ENCODE results near the gene NLGN4Y. TPM values are rescaled to one million over a fixed set of nuclear protein-coding genes. Genes with fewer than 3 reads are reported as not detected.

NLGN4Y gene
- polyA plus RNA-seq, 1 of the 3 experiments (the other 2 are of a cell fraction), result not detected

DNA sequence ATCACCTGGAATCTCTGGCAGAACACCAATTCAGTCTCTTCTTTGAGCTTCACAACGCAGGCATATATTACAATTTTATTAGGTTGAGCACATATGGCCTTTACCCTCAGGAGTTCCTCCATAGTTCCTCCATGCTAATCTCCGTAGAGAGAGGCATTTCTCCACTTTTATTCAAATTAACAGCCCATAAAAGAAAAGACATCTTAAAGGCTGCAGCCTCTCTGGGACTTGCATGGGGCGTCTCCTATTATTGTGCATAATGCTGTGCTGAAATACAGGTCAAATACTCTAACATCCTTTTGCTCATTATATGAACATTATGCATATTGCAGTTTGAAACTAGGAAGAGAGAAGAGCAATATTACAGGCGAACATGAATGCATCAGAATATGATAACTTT is 253.9 kb downstream of the NLGN4Y start:
- Histone ChIP-seq H3K27me3 (ENCODE audit: insufficient read depth) (no peaks in the 10 kb centered on the region), H3K9me2 (no peaks in the 10 kb centered on the region), H2AFZ (ENCODE audit: low read depth) (no peak overlapping the region), H3F3A (replicated peaks; ENCODE audit: insufficient read depth) (no peaks in the 10 kb centered on the region), H3K9ac (no peak overlapping the region), H3K4me2 (no peak overlapping the region), H3K36me3 (replicated peaks in 1 of 2; ENCODE audit: control insufficient read depth in 1 of 2, insufficient read depth in 2 of 2, low read length in 1 of 2) (no peaks in the 10 kb centered on the region), H3K27ac (ENCODE audit: low read depth in 2 of 2, low read length in 1 of 2) (no peak overlapping the region), H3K79me2 (ENCODE audit: insufficient read depth) (no peaks in the 10 kb centered on the region), H3K9me3 (no peaks in the 10 kb centered on the region), H3K4me1 (ENCODE audit: control insufficient read depth in 1 of 2, insufficient read depth in 2 of 2, low read depth in 1 of 2, low read length in 1 of 2) (no peaks in the 10 kb centered on the region), H4K20me1 (ENCODE audit: insufficient read depth) (no peaks in the 10 kb centered on the region), H3K4me3 (ENCODE audit: low read depth in 2 of 2, low read length in 1 of 2) (no peak overlapping the region)
- no CpG with 5 or more reads among the region's 4 CpGs for WGBS (ENCODE audit: low lambda C conversion rate)
- CTCF ChIA-PET, result no interaction called here
- POLR2A ChIA-PET, result no interaction called here
- TF ChIP-seq, protein P1, sequence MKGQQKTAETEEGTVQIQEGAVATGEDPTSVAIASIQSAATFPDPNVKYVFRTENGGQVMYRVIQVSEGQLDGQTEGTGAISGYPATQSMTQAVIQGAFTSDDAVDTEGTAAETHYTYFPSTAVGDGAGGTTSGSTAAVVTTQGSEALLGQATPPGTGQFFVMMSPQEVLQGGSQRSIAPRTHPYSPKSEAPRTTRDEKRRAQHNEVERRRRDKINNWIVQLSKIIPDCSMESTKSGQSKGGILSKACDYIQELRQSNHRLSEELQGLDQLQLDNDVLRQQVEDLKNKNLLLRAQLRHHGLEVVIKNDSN (IDR thresholded peaks at IDR 0.05; ENCODE audit: borderline replicate concordance, low read depth), result no peak
- TF ChIP-seq RXRA (IDR thresholded peaks at IDR 0.05; ENCODE audit: borderline replicate concordance, low read depth), result no peak
- no peak for TF ChIP-seq YY1 (IDR thresholded peaks at IDR 0.05; ENCODE audit: low read depth)
- TF ChIP-seq, protein P2, sequence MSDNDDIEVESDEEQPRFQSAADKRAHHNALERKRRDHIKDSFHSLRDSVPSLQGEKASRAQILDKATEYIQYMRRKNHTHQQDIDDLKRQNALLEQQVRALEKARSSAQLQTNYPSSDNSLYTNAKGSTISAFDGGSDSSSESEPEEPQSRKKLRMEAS (IDR thresholded peaks at IDR 0.05; ENCODE audit: low read depth), result no peak
- TF ChIP-seq RCOR1 (IDR thresholded peaks at IDR 0.05; ENCODE audit: low read length), result no peak
- no peak for TF ChIP-seq TEAD4 (IDR thresholded peaks at IDR 0.05; ENCODE audit: borderline replicate concordance, insufficient read depth)
- TF ChIP-seq EP300 (IDR thresholded peaks at IDR 0.05; ENCODE audit: borderline replicate concordance in 1 of 2, low read depth in 1 of 2, low read length in 1 of 2), result no peak
- no peak for TF ChIP-seq NFIC (IDR thresholded peaks at IDR 0.05; ENCODE audit: borderline replicate concordance)
- no peak for TF ChIP-seq TAF1 (IDR thresholded peaks at IDR 0.05; ENCODE audit: borderline replicate concordance, low read depth, low read length)
- TF ChIP-seq, protein P3, sequence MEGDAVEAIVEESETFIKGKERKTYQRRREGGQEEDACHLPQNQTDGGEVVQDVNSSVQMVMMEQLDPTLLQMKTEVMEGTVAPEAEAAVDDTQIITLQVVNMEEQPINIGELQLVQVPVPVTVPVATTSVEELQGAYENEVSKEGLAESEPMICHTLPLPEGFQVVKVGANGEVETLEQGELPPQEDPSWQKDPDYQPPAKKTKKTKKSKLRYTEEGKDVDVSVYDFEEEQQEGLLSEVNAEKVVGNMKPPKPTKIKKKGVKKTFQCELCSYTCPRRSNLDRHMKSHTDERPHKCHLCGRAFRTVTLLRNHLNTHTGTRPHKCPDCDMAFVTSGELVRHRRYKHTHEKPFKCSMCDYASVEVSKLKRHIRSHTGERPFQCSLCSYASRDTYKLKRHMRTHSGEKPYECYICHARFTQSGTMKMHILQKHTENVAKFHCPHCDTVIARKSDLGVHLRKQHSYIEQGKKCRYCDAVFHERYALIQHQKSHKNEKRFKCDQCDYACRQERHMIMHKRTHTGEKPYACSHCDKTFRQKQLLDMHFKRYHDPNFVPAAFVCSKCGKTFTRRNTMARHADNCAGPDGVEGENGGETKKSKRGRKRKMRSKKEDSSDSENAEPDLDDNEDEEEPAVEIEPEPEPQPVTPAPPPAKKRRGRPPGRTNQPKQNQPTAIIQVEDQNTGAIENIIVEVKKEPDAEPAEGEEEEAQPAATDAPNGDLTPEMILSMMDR (IDR thresholded peaks at IDR 0.05), result no peak
- TF ChIP-seq, protein P4, sequence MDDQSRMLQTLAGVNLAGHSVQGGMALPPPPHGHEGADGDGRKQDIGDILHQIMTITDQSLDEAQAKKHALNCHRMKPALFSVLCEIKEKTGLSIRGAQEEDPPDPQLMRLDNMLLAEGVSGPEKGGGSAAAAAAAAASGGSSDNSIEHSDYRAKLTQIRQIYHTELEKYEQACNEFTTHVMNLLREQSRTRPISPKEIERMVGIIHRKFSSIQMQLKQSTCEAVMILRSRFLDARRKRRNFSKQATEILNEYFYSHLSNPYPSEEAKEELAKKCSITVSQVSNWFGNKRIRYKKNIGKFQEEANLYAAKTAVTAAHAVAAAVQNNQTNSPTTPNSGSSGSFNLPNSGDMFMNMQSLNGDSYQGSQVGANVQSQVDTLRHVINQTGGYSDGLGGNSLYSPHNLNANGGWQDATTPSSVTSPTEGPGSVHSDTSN (IDR thresholded peaks at IDR 0.05), result no peak
- no peak for TF ChIP-seq ELF1 (IDR thresholded peaks at IDR 0.05)
- TF ChIP-seq, protein P5, sequence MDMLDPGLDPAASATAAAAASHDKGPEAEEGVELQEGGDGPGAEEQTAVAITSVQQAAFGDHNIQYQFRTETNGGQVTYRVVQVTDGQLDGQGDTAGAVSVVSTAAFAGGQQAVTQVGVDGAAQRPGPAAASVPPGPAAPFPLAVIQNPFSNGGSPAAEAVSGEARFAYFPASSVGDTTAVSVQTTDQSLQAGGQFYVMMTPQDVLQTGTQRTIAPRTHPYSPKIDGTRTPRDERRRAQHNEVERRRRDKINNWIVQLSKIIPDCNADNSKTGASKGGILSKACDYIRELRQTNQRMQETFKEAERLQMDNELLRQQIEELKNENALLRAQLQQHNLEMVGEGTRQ (IDR thresholded peaks at IDR 0.05; ENCODE audit: borderline replicate concordance, low read depth, low read length), result no peak
- TF ChIP-seq RAD21 (IDR thresholded peaks at IDR 0.05; ENCODE audit: low read length), result no peak
- TF ChIP-seq SMC3 (IDR thresholded peaks at IDR 0.05; ENCODE audit: low read depth, low read length), result no peak
- no peak for TF ChIP-seq FOXJ3 (CRISPR knock-in tag; IDR thresholded peaks at IDR 0.05)
- TF ChIP-seq GATA2 (CRISPR knock-in tag; IDR thresholded peaks at IDR 0.05), result no peak
- TF ChIP-seq MEF2A (IDR thresholded peaks at IDR 0.05; ENCODE audit: borderline replicate concordance, low read depth), result no peak
- DNase-seq, result no peak
